Measurements from ENCODE around the gene SYCE3.
"Not testable (repeated sequence)": the region's sequence is repeated elsewhere in the genome, so short reads cannot be mapped to it uniquely, and the experiment has no call there.

Gene SYCE3

DNA sequence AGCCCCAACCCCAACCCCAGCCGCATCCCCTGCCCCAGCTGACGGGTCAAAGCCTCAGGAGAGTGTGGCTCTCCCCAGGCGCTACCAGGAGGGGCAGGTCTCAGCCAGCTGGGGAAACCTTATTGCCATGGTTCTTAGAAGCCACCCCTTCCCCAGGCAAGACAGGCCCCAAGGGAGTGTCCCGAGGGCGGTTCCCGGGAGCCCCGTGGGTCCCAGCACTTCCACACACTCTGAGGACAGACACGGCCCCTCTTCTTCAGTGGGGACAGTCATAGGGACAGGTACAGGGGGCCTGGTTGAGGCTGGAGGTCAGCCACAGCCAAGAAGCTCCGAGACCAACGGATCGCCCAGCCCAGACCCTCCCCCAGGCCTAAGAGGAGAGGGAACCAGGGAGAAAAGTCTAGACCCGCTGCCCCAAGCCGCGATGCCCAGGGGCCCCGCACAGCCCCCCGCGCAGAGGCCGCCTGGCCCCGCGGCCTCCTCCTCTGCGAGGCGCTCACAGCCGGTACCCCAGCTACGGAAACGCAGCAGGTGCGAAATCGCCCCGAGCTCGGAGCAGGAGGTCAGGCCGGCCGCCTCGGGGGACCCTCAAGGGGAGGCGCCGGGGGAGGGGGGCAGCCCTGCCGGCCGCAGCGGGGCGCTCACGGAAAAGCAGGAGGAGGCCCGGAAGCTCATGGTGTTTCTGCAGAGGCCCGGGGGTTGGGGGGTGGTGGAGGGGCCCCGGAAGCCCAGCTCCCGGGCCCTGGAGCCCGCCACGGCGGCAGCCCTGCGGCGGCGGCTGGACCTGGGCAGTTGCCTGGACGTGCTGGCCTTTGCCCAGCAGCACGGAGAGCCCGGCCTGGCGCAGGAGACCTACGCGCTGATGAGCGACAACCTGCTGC, 14.4 kb downstream of the SYCE3 start:
- peak; percentile 58 for DNase-seq

DNA sequence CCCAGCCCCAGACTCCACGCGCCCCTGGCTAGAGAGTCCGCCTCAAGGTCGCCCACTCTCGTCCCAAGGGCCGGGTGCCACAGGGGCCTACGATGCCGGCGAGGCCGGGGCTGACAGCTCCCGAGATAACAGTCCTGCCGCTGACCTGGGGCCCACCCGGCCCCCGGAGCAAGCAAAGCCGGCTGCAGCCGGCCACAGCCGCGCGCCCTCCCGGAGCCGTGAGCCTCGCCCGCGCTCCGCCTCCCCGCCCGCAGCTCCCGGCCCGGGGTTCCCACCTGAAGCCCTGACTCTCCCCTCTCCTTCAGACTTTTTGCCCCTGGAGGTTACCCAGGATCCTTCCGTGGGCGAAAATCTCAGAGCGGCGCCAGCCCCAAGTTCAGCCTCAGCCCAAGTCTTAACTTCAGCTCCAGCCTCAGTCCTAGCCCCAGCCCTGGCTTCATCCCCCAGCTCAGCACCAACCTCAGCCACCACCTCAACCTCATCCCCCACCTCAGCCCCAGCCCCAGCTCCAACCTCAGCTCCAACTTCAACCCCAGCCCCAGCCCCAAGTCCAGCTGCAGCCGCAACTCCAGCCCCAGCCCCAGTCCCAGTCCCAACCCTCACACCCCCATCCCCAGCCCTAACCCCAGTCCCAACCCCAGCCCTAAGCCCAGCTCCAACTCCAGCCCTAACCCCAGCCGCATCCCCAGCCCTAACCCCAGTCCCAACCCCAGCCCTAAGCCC, 15.3 kb downstream of the SYCE3 start:
- DNase-seq, result no peak

DNA sequence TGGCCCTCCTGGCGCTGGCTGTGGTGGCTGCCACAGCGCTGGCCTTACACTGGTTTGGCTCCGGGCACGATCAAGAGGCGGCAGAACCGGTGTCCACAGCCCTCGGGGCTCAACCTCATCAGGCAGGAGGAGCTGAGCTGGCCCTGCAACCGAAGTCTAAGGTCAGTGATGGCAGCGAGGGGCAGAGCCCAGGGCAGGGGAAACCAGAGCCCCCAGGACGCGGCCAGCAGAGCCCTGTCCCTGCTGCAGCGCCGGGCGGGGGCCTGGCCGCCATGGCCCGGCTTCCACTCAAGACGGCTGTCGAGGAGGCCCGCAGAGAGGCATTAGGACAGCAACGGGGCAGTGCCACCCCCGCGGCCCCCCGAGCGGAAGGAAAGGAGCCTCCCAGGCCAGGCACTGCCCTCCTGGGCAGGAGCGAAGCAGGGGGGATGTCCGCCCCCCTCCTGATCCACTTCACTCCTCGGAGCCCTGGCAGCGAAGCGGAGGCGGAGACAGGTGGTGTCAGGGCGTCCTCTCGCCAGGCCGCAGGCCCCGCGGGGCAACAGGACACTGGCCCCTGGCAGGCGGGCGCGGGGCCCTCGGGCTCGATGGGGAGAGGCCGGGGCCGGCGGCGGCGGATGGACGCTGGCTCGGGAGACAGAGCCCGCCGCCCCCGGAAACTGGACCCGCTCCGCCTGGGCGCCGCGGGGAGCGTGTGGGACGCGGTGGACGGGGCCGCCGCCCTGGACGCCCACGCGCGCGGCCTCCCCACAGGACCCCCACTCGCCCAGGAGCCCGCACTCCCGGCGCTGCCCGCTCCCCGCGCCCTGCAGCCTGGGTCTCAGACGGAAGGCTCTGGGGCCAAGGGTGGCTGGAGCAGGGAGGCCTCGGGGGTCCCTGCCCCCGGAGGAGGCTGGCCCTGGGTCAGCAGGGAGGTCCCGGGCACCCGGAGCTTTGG, 16.1 kb downstream of the SYCE3 start:
- no peak for DNase-seq

DNA sequence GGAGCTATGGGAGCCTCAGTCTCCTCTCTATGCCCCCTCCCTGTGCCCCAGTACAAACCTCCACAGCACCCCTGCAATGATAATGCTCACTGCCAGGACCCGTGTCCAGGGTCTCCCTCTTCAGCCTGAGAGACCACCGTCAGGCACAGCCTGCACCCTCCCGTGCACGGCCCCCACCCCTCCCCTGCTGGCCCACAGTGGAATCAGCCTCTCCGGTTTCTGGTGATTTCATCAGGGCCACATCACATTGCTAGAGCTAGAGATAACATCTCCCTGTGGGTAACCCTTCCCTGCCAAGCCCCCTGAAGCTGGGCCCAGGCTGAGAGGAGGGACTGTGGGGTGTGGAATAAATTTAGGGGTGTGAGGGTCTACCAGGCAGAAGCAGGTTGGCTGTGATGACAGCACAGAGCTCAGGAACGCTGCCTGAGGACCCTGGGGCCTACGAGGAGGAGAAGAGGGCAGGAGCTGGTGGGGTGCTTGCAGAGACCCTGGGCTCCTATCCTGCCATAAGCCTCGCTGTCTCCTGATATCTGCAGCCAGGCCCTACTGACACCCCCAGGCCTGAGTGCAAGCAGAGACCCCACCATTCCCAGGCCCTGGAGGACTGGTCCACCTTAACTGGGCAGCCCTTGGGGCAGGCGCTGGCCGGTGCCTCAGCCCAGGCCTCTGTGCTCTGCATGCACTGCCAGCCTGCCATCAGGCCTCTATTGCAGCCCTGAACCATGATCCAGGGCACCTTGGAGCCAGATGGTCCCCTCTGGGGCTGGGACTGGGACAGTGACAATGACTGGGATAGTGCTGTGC, 17.0 kb downstream of the SYCE3 start, which contains the start of gene KLHDC7B:
KLHDC7B (plus strand) TSS at position 378 of the 804 bp plus-strand sequence; CDS start at position 723, 345 bp downstream.
- no peak for DNase-seq

DNA sequence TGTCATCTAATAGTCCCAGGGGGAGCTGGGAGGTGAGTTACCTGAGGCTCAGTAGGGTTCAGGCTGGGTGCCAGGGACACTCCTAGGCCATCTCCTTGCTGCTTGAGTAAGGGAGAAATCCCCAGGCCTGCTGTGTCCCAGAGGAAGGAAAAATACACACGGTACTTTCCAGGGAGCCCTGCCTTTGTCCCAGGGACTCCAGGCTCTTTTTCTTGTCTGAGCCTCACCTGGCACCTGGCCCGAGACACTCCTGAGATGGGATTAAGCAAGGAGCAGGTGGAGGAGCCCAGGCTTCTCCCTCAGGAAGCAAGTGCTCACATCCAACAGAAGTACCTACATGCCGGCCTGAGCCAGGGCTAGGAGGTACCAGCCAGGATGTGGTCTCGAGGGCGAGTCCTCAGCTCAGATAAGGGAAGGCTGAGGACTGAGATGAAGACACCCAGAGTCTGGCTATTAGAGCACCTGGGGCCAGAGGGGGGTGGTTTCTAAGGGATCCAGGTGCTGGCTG, 17.9 kb downstream of the SYCE3 start:
- DNase-seq, result no peak

DNA sequence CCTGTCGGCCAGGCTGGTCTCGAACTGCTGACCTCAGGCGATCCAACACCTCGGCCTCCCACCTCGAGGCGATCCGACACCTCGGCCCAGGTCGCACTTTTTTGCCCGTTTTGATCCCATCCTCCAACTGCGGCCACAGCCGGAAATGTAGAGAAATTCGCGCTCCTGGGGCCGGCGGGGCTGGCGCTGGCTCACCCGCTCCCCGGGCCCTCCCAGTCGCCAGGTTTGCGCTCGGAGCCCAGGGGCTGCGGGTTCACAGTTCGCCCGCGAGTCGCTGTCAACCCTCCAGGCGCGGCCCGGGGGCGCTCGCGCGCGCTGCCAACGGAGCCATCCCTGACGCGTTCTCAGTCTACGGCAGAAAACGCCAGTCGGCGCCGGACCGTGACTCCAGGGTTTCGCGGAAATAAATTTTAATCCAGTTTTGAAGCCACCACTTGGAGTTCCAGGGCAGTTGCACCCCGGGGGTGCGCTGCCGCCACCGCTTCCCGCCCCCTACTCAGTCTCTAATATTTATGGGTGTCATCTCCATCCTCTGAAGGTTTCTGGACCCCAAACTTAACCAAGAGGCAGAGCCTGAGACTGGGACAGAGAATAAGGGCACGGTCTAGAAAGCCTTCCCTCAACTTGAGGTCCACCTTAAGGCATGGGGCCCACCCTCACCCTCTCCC, 18.5 kb downstream of the SYCE3 start:
- DNase-seq, result peak; percentile 83

DNA sequence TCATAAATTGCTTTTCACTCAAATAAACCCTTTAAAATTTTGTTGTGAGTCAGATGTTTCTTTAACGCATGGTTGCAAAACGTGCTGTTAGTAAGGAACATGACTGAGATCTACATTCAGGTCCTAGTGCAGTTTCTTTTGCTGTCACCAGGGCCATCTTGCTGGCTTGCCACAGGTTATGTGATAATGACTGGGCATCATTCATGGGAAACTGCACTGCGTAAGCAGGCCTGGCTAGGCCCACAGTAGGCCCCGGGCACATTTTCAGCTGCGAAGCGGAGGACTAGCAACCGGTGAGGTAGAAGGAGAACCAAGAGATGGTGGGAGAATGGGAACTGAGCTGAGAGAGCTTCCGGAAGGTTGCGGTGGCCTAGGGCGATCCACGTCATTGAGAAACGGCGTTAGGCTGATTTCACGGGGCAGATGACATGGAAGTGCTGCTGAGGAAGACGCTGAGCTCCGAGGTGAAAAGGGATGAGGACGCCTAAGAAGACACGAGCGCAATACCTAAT, 20.2 kb downstream of the SYCE3 start:
- DNase-seq, result no peak

DNA sequence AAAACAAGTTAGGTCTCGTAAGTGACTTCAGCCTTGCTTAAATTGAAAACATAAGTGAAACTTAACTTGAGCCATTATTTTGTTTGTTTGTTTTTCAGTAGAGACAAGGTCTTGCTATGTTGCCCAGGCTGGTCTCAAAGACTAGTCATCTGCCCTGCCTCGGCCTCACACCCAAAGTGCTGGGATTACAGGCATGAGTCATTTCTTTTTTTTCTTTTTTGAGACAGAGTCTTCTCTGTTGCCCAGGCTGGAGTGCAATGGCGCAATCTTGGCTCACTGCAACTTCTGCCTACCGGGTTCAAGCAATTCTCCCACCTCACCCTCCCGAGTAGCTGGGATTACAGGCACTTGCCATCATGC, 21.1 kb downstream of the SYCE3 start:
- not testable (repeated sequence) for DNase-seq

DNA sequence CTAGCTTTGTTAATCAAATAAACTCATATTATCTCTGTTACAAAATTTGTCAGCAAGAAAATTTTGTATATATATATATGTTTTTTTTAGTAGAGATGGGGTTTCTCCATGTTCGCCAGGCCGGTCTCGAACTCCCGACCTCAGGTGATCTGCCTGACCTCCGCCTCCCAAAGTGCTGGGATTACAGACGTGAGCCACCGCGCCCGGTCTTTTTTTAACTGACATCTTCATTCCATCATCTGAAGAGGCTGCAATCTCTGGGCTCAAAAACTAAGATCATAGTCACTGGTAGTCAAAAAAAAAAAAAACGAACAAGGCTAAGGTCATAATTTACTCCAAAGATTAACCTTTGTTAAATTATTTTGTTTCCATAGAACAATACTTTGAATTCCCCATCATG, 22.3 kb downstream of the SYCE3 start:
- DNase-seq, result no peak

DNA sequence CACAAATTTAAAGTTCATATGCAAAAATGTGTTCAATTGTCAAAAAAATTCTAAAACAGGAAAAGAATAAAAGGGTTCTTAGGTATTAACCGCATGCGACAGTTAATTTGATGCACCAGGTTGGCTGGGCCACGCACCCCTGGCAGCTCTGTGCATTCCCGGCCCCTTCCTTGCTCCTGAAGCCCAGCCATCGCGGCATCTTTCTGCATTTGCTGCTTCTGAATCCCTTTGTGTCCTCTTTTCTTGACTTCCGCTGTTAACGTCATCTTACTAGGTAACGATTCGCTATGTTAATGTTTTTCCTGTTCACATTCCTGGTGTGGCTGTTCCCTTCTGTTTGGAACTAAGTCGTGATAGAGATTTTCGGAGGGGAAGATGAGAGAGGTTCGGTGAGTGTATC, 25.0 kb downstream of the SYCE3 start:
- DNase-seq, result no peak

DNA sequence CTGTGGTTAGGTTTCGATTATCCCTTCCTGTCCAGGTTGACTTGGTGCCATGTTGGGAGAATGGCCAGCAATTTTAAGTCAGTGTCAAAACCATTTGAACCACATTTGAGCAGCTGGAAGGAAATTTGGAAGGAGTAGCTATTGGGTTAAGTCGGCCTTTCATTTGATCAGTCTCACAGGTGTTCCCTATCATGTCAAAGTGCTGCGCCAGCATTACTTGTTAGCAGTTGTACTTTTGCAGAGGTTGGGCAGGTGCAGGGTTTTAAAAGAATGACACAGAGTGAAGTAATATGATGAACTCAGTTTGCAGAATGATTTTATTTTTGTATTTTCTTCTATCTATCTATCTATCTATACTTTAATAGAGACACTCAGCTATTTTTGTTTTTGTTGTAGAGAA, 26.5 kb downstream of the SYCE3 start:
- no peak for DNase-seq

DNA sequence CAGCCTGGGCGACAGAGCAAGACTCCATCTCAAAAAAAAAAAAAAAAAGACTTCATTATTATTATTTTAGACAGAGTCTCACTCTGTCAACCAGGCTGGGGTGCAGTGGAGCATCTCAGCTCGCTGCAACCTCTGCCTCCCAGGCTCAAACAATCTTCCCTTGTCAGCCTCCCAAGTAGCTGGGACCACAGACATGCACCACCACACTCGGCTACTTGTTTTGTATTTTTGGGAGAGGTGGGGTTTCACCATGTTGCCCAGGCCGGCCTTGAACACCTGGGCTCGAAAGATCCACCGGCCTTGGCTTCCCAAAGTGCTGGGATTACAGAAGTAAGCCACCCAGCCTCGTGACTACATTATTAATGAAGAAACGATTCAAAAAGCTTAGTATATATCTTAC, 27.6 kb downstream of the SYCE3 start:
- DNase-seq, result no peak

DNA sequence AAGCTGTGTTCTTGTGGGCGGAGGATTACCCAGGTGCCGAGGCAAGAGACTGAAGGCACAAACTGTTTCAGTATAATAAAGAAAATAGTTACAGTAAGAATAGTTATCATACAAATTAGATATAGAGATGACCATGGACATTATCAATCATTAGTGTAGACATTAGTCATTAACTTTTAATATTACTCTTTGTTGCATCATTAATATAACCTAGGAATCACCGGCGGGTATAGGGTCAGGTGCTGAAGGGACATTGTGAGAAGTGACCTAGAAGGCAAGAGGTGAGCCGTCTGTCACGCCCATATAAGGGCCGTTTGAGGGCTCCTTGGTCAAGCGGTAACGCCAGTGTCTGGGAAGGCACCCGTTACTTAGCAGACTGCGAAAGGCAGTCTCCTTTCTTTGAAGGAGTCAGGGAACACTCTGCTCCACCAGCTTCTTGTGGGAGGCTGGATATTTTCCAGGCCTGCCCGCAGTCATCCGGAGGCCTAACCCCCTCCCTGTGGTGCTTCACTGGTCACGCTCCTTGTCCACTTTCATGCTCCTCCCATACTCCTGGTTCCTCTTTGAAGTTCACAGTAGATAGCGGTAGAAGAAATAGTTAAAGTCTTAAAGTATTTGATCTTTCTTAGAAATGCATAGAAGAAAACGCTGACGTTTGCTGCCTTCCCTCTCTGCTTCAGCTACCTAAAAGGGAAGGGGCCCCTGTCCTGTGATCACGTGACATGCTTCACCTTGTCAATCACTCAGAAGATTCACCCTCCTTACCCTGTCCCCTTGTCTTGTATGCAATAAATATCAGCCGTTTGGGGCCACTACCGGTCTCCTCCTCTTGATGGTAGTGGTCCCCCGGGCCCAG, 28.6 kb downstream of the SYCE3 start:
- not testable (repeated sequence) for DNase-seq

DNA sequence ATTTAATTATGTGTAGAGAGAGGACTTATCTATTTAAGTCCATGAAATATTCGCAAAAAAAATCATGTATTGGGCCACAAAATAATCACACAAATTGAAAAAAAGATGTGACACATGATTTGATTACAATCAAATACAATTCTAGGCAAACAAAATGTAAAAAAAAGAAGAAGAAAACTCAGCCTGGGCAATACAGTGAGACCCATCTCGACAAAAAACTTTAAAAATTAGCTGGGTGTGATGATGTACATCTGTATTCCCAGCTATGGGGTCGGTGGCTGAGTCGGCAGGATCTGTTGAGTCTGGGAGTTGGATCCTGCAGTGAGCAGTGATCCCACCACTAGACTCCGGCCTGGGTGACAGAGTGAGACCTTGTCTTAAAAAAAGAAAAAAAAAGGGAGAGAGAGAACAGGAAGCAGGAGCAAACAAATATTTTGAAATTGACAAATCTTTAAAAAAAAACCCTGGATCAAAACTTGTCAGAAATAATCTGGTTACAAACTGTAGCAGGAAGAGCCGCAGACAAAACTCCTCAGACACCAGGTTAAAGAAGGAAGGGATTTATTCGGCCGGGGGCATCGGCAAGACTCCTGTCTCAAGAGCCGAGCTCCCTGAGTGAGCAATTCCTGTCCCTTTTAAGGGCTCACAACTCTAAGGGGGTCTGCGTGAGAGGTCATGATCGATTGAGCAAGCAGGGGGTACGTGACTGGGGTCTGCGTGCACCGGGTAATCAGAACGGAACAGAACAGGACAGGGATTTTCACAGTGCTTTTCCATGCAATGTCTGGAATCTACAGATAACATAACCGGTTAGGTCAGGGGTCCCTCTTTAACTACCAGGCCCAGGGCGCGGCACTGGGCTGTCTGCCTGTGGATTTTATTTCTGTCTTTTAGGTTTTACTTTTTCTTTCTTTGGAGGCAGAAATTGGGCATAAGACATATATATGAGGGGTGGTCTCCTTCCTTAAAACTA, 29.6 kb downstream of the SYCE3 start:
- DNase-seq, result no peak

DNA sequence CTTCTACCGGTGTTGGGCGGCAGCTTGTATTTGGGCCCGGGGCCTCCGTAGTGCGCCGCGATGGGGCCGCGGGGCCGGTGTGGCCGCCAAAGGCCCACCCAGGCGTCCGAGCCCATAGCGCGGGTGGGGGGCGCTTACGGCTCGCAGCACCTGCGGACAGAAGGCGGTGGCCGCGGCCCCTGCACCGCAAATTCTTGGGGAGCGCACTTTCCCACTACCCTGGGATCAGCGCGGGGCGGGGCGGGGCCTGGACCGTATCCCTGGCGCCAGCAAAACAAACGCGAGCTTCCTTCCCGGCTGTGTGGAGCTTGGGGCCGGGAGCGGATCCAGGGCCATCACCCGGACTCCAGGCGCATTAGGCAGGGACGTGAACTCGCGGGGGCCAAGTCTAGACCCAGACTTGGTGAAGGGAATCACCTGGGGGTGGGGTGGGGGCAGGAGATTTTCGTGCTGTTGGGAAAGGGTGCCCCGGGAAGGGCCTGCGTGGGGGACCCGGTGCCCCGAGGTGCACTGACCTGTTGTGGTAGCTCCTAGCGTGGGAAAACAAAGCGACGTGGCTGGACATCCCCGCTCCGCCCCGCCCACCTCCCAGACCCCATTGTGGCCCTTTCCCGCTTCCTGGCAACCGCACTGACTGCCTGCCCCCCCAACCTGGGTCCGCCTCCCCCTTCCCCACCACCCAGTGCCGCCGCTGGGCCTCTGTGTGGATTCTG, 30.6 kb downstream of the SYCE3 start:
- no peak for DNase-seq

DNA sequence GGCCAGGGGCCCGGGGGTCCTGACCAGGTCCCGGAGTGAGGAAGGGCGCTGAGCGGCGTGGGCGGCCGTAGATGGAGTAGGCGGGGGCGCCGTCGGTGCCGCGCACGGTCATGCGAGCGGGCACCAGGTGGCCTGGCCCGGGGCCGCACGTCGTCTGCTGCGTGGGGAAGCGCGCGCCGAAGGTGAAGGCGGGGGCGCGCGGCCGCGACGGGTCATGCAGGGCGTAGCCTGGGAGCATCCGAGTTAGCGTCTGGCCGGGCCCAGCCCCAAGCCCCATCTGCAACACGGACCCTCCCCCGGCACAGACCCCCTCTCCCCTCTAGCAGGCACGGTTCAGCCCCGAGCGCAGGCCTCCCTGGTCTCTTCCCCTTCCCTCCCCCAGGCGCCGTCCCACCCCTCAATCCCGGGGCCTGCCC, 31.2 kb downstream of the SYCE3 start:
- DNase-seq, result peak; percentile 68

DNA sequence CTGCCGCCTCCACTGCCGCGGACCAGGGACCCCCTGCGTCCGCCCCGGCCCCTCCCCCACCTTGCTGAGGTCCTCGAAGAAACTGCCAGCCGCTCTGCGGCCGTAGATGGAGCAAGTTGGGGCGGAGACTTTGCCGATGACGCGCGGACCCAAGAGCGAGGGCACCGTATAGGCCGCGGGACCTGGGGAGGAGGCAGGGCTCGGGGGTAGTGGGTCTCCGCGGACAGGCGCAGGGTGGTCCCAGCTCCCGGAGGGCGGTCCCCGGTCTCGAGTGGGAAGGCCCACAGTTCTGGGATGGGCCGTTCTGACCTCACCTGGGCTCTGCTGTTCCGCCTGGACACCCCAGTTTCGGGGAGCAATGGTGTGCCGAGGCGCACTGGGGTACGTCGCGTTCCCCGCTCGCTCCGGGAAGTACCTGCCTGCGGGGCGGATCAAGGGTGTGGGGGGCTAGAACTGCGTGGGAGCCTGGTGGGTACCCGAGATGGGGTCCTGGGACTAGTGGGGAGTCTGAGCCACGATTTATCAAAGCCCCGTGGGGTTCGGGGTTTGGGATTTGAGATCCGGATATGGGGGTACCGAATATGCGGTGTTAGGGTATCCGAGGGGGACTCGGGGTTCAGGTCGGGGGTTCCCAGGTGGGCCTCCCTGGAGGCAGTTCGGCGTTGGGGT, 31.7 kb downstream of the SYCE3 start:
- DNase-seq, result peak; percentile 78

DNA sequence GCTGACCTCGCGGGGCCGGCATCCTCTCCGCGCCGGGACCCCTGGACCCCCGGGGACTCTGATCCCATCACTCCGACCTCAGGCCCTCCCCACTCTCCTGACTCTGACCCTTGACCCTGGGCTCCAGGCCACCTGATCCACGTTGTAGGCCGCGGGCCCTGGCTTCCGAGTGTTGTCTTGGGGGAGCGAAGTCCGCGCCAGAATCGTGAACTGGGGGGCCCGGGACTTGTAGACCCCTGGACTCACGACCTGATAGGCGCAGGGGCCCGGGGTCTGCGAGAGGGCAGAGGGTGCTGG, 32.2 kb downstream of the SYCE3 start:
- DNase-seq, result no peak
